Progenitor cell of endocrine pancreas (in vitro differentiated cells): ENCODE data around the gene HORMAD2. TPM values are rescaled to one million over a fixed set of nuclear protein-coding genes. Genes with fewer than 3 reads are reported as not detected.

Source experiments
- DNase-seq: peaks from one replicate; pipeline ENCODE4 v3.0.0; 2021; ENCODE audit warnings: low spot score; ENCODE audit not compliant: unreplicated experiment
- H3K27ac Mint-ChIP-seq: 2 replicates; pipeline ENCODE4 v1.8.0; 2021; ENCODE audit warnings: mild to moderate bottlenecking, moderate library complexity, mixed read lengths
- H3K27me3 Mint-ChIP-seq: 2 replicates; pipeline ENCODE4 v1.8.0; 2021; ENCODE audit warnings: mixed read lengths
- H3K36me3 Mint-ChIP-seq: 2 replicates; pipeline ENCODE4 v1.8.0; 2022; ENCODE audit warnings: mixed read lengths; ENCODE audit not compliant: insufficient read depth
- H3K4me1 Mint-ChIP-seq: 2 replicates; pipeline ENCODE4 v1.8.0; 2021; ENCODE audit warnings: low read depth, mixed read lengths
- H3K4me3 Mint-ChIP-seq: 2 replicates; pipeline ENCODE4 v1.8.0; 2021; ENCODE audit warnings: low read depth, mild to moderate bottlenecking, moderate library complexity, mixed read lengths
- H3K9me3 Mint-ChIP-seq: 2 replicates; pipeline ENCODE4 v1.8.0; 2021; ENCODE audit warnings: low read depth, mixed read lengths
- total RNA-seq: library from RNA; stranded (reverse); gene quantifications from 2 replicates; pipeline ENCODE4 v1.2.1, GENCODE V29; 2021
- TF ChIP-seq, protein P1 (sequence below): fragments of 200-600 bp; sonication (generic); IDR thresholded peaks from one replicate; pipeline ENCODE4 v1.5.0; 2021; ENCODE audit warnings: antibody characterized with exemption, mild to moderate bottlenecking; ENCODE audit not compliant: unreplicated experiment

HORMAD2 gene
- total RNA-seq, 1 donor from 2014 or later: not detected

DNA sequence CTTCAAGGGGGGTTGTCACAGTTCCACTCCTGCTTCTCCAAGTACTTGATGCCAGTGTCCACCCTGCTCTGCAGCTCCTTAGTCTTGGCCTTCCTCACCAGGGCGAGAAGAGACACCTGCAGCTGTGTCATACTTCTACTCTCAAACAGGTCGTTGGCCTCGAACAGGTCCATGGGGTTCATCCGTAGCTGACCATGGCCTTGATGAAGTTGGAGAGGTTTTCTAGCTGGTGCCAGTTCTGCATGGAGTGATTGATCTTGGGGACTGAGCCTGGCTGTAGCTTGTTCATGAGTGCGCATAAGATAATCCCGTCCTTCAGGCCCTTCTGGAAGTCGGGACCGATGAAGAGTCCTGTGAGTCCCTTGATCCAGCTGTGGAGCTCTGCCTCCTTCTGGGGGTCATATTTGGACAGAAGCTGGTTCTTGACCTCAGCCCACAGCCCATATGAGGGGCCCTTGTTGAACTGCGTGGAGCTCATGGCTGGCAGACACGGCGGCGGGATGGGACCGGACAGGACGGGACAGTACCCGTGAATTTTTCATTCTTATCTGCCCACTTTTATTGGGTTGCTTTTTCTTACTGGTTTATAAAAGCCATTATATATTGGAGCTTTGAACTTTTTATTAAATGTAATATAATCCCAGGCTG, 33.4 kb upstream of the HORMAD2 start:
- Mint-ChIP-seq H3K36me3 (no peaks in the 10 kb centered on the region), H3K27me3 (peaks cover 10% of the 10 kb centered on the region), H3K27ac (no peak overlapping the region), H3K4me3 (no peak overlapping the region), H3K9me3 (no peaks in the 10 kb centered on the region), H3K4me1 (peaks cover 4% of the 10 kb centered on the region)
- TF ChIP-seq, protein P1, sequence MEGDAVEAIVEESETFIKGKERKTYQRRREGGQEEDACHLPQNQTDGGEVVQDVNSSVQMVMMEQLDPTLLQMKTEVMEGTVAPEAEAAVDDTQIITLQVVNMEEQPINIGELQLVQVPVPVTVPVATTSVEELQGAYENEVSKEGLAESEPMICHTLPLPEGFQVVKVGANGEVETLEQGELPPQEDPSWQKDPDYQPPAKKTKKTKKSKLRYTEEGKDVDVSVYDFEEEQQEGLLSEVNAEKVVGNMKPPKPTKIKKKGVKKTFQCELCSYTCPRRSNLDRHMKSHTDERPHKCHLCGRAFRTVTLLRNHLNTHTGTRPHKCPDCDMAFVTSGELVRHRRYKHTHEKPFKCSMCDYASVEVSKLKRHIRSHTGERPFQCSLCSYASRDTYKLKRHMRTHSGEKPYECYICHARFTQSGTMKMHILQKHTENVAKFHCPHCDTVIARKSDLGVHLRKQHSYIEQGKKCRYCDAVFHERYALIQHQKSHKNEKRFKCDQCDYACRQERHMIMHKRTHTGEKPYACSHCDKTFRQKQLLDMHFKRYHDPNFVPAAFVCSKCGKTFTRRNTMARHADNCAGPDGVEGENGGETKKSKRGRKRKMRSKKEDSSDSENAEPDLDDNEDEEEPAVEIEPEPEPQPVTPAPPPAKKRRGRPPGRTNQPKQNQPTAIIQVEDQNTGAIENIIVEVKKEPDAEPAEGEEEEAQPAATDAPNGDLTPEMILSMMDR: no peak
- no peak for DNase-seq

- Mint-ChIP-seq H3K36me3 (no peaks in the 10 kb centered on the region), H3K27ac (no peak overlapping the region), H3K27me3 (peaks cover 8% of the 10 kb centered on the region), H3K4me1 (peaks cover 4% of the 10 kb centered on the region), H3K9me3 (no peaks in the 10 kb centered on the region), H3K4me3 (no peak overlapping the region)
- no peak for DNase-seq
- TF ChIP-seq, protein P1: no peak
These were observed 32.9 kb upstream of the HORMAD2 start for GRCh38 chr22:30047364-30047738.

- Mint-ChIP-seq H3K36me3 (no peaks in the 10 kb centered on the region), H3K27me3 (no peaks in the 10 kb centered on the region), H3K4me3 (no peak overlapping the region), H3K9me3 (no peaks in the 10 kb centered on the region), H3K4me1 (peaks cover 6% of the 10 kb centered on the region), H3K27ac (no peak overlapping the region)
- DNase-seq: no peak
- TF ChIP-seq, protein P1: no peak
These were observed 31.6 kb upstream of the HORMAD2 start for GRCh38 chr22:30048681-30049080.

DNA sequence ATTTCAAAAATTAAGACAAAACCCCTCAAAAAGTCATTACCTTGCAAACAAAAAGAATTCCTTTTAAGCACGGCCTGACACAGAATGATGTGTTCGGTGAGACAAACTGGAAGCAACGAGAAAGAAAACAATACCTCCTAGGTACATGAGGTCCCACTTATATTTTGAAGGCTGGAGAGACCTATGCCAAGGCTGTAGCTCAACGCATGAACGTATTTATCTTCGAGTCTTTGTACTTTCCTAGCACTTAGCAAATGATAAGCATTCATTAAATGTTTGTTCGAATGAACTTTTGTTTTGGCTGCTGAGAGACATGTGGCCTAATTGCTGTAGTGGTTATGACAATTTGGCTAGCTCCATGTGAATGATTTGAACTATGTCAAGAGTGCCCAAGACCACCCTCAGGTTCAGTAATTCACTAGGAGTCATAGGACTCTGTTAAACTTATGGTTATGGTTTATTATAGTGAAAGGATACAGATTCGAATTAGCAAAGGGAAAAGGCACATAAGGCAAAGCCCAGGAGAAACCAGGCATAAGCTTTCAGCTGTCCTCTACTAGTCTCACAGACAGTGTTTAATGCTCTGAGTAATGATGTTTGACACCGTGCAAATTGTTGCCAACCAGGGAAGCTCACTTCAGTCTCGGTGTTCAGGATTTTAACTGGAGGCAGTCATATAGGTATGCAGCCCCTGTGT, 26.0 kb upstream of the HORMAD2 start:
- TF ChIP-seq, protein P1: no peak
- peaks cover 11% of the 10 kb centered on the region for H3K9me3 Mint-ChIP-seq
- H3K4me3 Mint-ChIP-seq: no peak overlapping the region
- DNase-seq: no peak
- peaks cover 12% of the 10 kb centered on the region for H3K4me1 Mint-ChIP-seq
- peak overlapping the region; percentile 13 for H3K27ac Mint-ChIP-seq
- no peaks in the 10 kb centered on the region for H3K36me3 Mint-ChIP-seq
- H3K27me3 Mint-ChIP-seq: peaks cover 3% of the 10 kb centered on the region

GRCh38 chr22:30054764-30055069, 25.5 kb upstream of the HORMAD2 start:
- peaks cover 12% of the 10 kb centered on the region for H3K4me1 Mint-ChIP-seq
- H3K9me3 Mint-ChIP-seq: peaks cover 14% of the 10 kb centered on the region
- TF ChIP-seq, protein P1: no peak
- no peak overlapping the region for H3K27ac Mint-ChIP-seq
- peaks cover 3% of the 10 kb centered on the region for H3K27me3 Mint-ChIP-seq
- DNase-seq: no peak
- no peak overlapping the region for H3K4me3 Mint-ChIP-seq
- H3K36me3 Mint-ChIP-seq: peaks cover 2% of the 10 kb centered on the region
